ENCODE measurements around the gene CBFA2T3. TPM values are rescaled to one million over a fixed set of nuclear protein-coding genes. Genes with fewer than 3 reads are reported as not detected.

The CBFA2T3 gene
- polyA plus RNA-seq, 3 donors = 5.3 to 32.2 (median 6.2) TPM

- Histone ChIP-seq H3K27me3 (ENCODE audit: control insufficient read depth in 2 of 2, insufficient read depth in 2 of 2, low read length in 2 of 2) (peaks cover 0 to 2% of the 10 kb centered on the region in 2 donors), H3K4me3 (replicated peaks in 1 of 3; ENCODE audit: low read depth in 2 of 3, low read length in 3 of 3) (no peak overlapping the region), H3K4me2 (replicated peaks; ENCODE audit: extremely low read depth, low read length, poor library complexity, severe bottlenecking) (no peak overlapping the region), H4K20me1 (ENCODE audit: insufficient read depth, low read length) (peaks cover 97% of the 10 kb centered on the region), H3K9me3 (replicated peaks in 1 of 2; ENCODE audit: control insufficient read depth in 1 of 2, insufficient read depth in 1 of 2, low read length in 2 of 2) (peaks cover 0 to 3% of the 10 kb centered on the region in 2 donors), H3K36me3 (replicated peaks in 1 of 2; ENCODE audit: control insufficient read depth in 1 of 2, insufficient read depth in 2 of 2, low read length in 2 of 2) (peaks cover 20 to 39% of the 10 kb centered on the region in 2 donors), H3K9ac (ENCODE audit: insufficient read depth, low read length, poor library complexity, severe bottlenecking) (no peak overlapping the region), H3K4me1 (ENCODE audit: control insufficient read depth in 1 of 2, insufficient read depth in 2 of 2, low read length in 2 of 2) (peaks cover 26 to 38% of the 10 kb centered on the region in 2 donors), H3K27ac (ENCODE audit: low read depth in 1 of 2, low read length in 2 of 2) (no peak overlapping the region), H3K79me2 (ENCODE audit: insufficient read depth, low read length) (peaks cover 72% of the 10 kb centered on the region), H2AFZ (ENCODE audit: insufficient read depth, low read depth, low read length, poor library complexity, severe bottlenecking) (no peak overlapping the region)
- H3K4me1 Mint-ChIP-seq = peaks cover 35% of the 10 kb centered on the region
- H3K9me3 Mint-ChIP-seq = peaks cover 0 to 7% (median 3%) of the 10 kb centered on the region in 7 donors
- H3K27me3 Mint-ChIP-seq (ENCODE audit: low read depth in 3 of 3) = peaks cover 8 to 38% (median 26%) of the 10 kb centered on the region in 3 donors
- no peak for DNase-seq
- no peak overlapping the region for H3K27ac Mint-ChIP-seq
- no peak overlapping the region for H3K4me3 Mint-ChIP-seq
- TF ChIP-seq, protein P1, sequence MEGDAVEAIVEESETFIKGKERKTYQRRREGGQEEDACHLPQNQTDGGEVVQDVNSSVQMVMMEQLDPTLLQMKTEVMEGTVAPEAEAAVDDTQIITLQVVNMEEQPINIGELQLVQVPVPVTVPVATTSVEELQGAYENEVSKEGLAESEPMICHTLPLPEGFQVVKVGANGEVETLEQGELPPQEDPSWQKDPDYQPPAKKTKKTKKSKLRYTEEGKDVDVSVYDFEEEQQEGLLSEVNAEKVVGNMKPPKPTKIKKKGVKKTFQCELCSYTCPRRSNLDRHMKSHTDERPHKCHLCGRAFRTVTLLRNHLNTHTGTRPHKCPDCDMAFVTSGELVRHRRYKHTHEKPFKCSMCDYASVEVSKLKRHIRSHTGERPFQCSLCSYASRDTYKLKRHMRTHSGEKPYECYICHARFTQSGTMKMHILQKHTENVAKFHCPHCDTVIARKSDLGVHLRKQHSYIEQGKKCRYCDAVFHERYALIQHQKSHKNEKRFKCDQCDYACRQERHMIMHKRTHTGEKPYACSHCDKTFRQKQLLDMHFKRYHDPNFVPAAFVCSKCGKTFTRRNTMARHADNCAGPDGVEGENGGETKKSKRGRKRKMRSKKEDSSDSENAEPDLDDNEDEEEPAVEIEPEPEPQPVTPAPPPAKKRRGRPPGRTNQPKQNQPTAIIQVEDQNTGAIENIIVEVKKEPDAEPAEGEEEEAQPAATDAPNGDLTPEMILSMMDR (IDR thresholded peaks at IDR 0.05) = no peak
- intact Hi-C loops (cut with micrococcal nuclease) = loop anchor here in 1 of 2 donors (5.0 kb wide), 1 partner anchor 148 kb away; no protein-coding TSS in a partner anchor
- peaks cover 56 to 68% of the 10 kb centered on the region in 2 donors for H3K36me3 Mint-ChIP-seq
These were observed 12.4 kb downstream of the CBFA2T3 start for GRCh38 chr16:88964636-88965035.

DNA sequence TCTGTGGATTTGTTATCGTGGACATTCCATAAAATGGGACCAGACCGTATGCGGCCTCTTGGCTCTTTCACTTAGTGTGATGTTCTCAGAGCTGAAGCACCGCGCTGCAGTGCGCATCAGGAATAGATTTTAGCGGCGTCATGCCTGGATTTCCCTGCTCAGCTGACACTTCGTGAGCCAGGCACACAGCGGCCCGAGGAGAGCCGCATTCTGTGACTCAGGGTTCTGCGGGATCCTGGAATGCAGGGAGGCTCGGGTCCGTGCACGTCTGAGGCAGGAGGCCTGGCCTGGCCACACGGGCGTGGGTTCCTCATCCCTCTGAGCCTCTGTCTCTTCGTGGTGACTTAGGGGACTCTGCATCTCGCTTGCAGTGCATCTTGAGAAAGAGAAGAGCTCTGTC is 13.4 kb downstream of the CBFA2T3 start:
- H2AFZ ChIP-seq (ENCODE audit: insufficient read depth, low read depth, low read length, poor library complexity, severe bottlenecking) = no peak overlapping the region
- H3K27me3 Mint-ChIP-seq (ENCODE audit: low read depth in 3 of 3) = peaks cover 8 to 39% (median 22%) of the 10 kb centered on the region in 3 donors
- no peak overlapping the region for H3K4me3 Mint-ChIP-seq
- H3K36me3 ChIP-seq (replicated peaks in 1 of 2; ENCODE audit: control insufficient read depth in 1 of 2, insufficient read depth in 2 of 2, low read length in 2 of 2) = peaks cover 20 to 37% of the 10 kb centered on the region in 2 donors
- peaks cover 71% of the 10 kb centered on the region for H3K79me2 ChIP-seq (ENCODE audit: insufficient read depth, low read length)
- TF ChIP-seq, protein P1 (IDR thresholded peaks at IDR 0.05) = no peak
- 92% methylated on average over 20 of the region's 20 CpGs for WGBS (ENCODE audit: insufficient coverage)
- peaks cover 0 to 2% of the 10 kb centered on the region in 2 donors for H3K27me3 ChIP-seq (ENCODE audit: control insufficient read depth in 2 of 2, insufficient read depth in 2 of 2, low read length in 2 of 2)
- H3K4me1 Mint-ChIP-seq = peaks cover 36% of the 10 kb centered on the region
- no peak overlapping the region for H3K4me3 ChIP-seq (replicated peaks in 1 of 3; ENCODE audit: low read depth in 2 of 3, low read length in 3 of 3)
- H3K27ac ChIP-seq (ENCODE audit: low read depth in 1 of 2, low read length in 2 of 2) = no peak overlapping the region
- peaks cover 61 to 75% of the 10 kb centered on the region in 2 donors for H3K36me3 Mint-ChIP-seq
- H3K9me3 ChIP-seq (replicated peaks in 1 of 2; ENCODE audit: control insufficient read depth in 1 of 2, insufficient read depth in 1 of 2, low read length in 2 of 2) = peaks cover 0 to 3% of the 10 kb centered on the region in 2 donors
- peaks cover 97% of the 10 kb centered on the region for H4K20me1 ChIP-seq (ENCODE audit: insufficient read depth, low read length)
- no peak overlapping the region for H3K9ac ChIP-seq (ENCODE audit: insufficient read depth, low read length, poor library complexity, severe bottlenecking)
- no peak for DNase-seq
- H3K4me2 ChIP-seq (replicated peaks; ENCODE audit: extremely low read depth, low read length, poor library complexity, severe bottlenecking) = no peak overlapping the region
- peaks cover 0 to 7% (median 3%) of the 10 kb centered on the region in 7 donors for H3K9me3 Mint-ChIP-seq
- peak overlapping the region in 1 of 7 donors; percentile 33 for H3K27ac Mint-ChIP-seq
- intact Hi-C loops (cut with micrococcal nuclease) = loop anchor here in 1 of 2 donors (5.0 kb wide), 1 partner anchor 149 kb away; no protein-coding TSS in a partner anchor
- H3K4me1 ChIP-seq (ENCODE audit: control insufficient read depth in 1 of 2, insufficient read depth in 2 of 2, low read length in 2 of 2) = peaks cover 25 to 38% of the 10 kb centered on the region in 2 donors

Measured in CD14-positive monocyte (primary cell).